Small intestine (tissue), 7 donors: Measurements from ENCODE around the gene SUB1. TPM values are rescaled to one million over a fixed set of nuclear protein-coding genes. Genes with fewer than 3 reads are reported as not detected.

ENCODE experiments used
- DNase-seq, 2 donors: peaks; one replicate each; pipeline versions ENCODE4 v3.0.0 to v3.0.0-alpha.2; 2013
- FAIRE-seq: peaks from 2 replicates; lab custom pipeline; 2012; peaks lifted over from hg19 to GRCh38; lab: Jason Lieb, UNC
- H3K27ac ChIP-seq, 3 donors: one replicate each; pipeline ENCODE4 v1.5.1; 2013; ENCODE audit warnings: low read length in 2 of 3, mild to moderate bottlenecking in 2 of 3, control low read depth in 1 of 3, inconsistent platforms in 1 of 3, low read depth in 1 of 3, moderate library complexity in 1 of 3
- H3K27me3 ChIP-seq, 3 donors: one replicate each; pipeline ENCODE4 v1.6.1; 2013; ENCODE audit warnings: low read length in 3 of 3, inconsistent platforms in 1 of 3; ENCODE audit not compliant: control insufficient read depth in 3 of 3, insufficient read depth in 3 of 3
- H3K36me3 ChIP-seq, 3 donors: one replicate each; pipeline ENCODE4 v1.6.1; 2013; ENCODE audit warnings: low read length in 3 of 3, inconsistent platforms in 1 of 3, low read depth in 1 of 3, mild to moderate bottlenecking in 1 of 3, moderate library complexity in 1 of 3; ENCODE audit not compliant: control insufficient read depth in 3 of 3, insufficient read depth in 2 of 3
- H3K4me1 ChIP-seq, 3 donors: one replicate each; pipeline ENCODE4 v1.6.1; 2013; ENCODE audit warnings: low read length in 2 of 3, inconsistent platforms in 1 of 3, low read depth in 1 of 3, mild to moderate bottlenecking in 1 of 3, moderate library complexity in 1 of 3; ENCODE audit not compliant: control insufficient read depth in 3 of 3, insufficient read depth in 2 of 3
- H3K4me3 ChIP-seq, 3 donors: one replicate each; pipeline ENCODE4 v1.5.1; 2013; ENCODE audit warnings: low read length in 3 of 3, control low read depth in 1 of 3, inconsistent platforms in 1 of 3, low read depth in 1 of 3, mild to moderate bottlenecking in 1 of 3, moderate library complexity in 1 of 3
- H3K9me3 ChIP-seq, 2 donors: one replicate each; pipeline ENCODE4 v1.6.1; 2013; ENCODE audit warnings: low read depth in 1 of 2, low read length in 1 of 2; ENCODE audit not compliant: control insufficient read depth in 2 of 2, insufficient read depth in 1 of 2
- WGBS, 3 donors: extraction: QIAGEN DNeasy Blood & Tissue Kit; methylation state at CpG; one replicate each; pipeline ENCODE4 v1.1.7; 2013; 5-methylcytosine and 5-hydroxymethylcytosine counted together
- polyA plus RNA-seq, 4 donors: library from polyadenylated mRNA; stranded (reverse) in 3 of 4; unstranded in 1 of 4; fragments of 200-250 nt in 3 of 4; fragments of 120-200 nt in 1 of 4; gene quantifications; one replicate each; pipeline versions ENCODE4 v1.2.1 to v1.2.3, GENCODE V29; 2013
- donor health status: healthy with polysubstance abuse.
- donor health status: control.
- donor health status: control.
- donor health status: Bipolar disorder and iron deficiency.
- donor health status: healthy.

Gene SUB1
- polyA plus RNA-seq, 4 donors: 113 to 226 (median 175) TPM

DNA sequence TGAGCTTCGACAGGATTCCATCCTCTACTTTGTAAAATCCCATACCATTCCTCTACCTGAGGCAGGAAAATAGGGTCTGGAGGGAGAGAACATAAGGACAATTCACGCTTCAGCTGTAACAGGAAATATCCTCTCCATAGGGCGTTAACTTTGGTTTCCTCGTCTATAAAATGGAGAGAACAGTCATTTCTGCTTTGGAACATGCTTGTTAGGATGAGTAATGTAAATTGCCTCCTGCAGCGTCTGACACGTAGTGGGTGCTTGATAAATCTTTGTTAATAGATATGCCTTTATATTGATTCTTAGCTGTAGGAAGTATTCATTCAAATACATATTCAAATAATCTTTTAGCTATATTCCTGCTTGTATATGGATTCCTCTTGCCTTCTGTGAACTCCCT, 711 bp upstream of the SUB1 start:
- Histone ChIP-seq H3K27ac (no peak overlapping the region), H3K36me3 (peaks cover 0 to 9% (median 5%) of the 10 kb centered on the region in 3 donors), H3K4me1 (peaks cover 0 to 11% (median 4%) of the 10 kb centered on the region in 3 donors), H3K27me3 (no peaks in the 10 kb centered on the region), H3K4me3 (no peak overlapping the region), H3K9me3 (peaks cover 0 to 20% of the 10 kb centered on the region in 2 donors)
- WGBS, 3 donors: 69 to 85% (median 76%) methylated on average over 6 of the region's 6 CpGs
- DNase-seq (no peak), FAIRE-seq (no peak)

DNA sequence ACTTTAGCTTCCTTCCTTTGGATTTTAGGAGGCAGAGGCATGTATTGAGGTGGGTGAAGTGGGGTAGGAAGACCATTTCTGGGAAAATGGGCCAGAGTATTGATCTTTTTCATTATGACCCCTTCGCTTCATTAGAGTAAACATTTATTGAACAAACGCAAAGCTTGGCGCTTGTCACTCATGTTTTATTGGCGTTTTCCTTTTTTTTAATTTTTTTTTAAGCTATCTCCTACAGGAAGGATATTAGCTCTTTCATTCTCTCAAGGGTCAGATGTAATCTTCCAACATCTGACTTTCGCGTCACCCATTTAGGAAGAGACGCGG, 273 bp upstream of the SUB1 start:
- Histone ChIP-seq H3K4me1 (peaks cover 0 to 11% (median 4%) of the 10 kb centered on the region in 3 donors), H3K9me3 (peaks cover 0 to 20% of the 10 kb centered on the region in 2 donors), H3K27me3 (no peaks in the 10 kb centered on the region), H3K36me3 (peaks cover 0 to 9% (median 5%) of the 10 kb centered on the region in 3 donors), H3K4me3 (peak overlapping the region in 2 of 3 donors; percentile 90 to 99), H3K27ac (peak overlapping the region in 2 of 3 donors; percentile 96 to 99)
- no peak for DNase-seq
- WGBS, 3 donors: 24 to 34% (median 28%) methylated on average over 8 of the region's 8 CpGs
- no peak for FAIRE-seq

DNA sequence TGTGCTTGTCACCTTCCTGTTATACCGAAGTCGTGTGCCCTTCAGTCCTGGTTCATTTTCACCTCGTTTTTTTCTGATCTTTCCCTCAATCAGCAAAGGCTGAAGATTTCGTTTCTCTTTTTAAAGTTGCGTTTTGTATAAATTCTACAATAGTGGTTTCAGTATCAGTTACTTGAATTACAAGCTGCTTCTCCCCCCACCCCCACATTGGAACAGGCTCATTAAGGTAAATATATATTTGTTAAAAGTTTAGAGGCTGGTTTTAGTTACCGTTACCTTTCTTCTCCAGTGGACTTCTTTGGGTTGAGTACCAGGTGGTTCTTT, 881 bp downstream of the SUB1 start:
- Histone ChIP-seq H3K36me3 (peaks cover 0 to 11% (median 5%) of the 10 kb centered on the region in 3 donors), H3K27me3 (no peaks in the 10 kb centered on the region), H3K4me1 (peaks cover 0 to 11% (median 4%) of the 10 kb centered on the region in 3 donors), H3K4me3 (peak overlapping the region; percentile 90 to 99 (median 99)), H3K27ac (peak overlapping the region; percentile 96 to 99 (median 99)), H3K9me3 (peaks cover 0 to 20% of the 10 kb centered on the region in 2 donors)
- no peak for FAIRE-seq
- no peak for DNase-seq
- 0 to 1% (median 1%) methylated on average over 6 of the region's 6 CpGs for WGBS, 3 donors

DNA sequence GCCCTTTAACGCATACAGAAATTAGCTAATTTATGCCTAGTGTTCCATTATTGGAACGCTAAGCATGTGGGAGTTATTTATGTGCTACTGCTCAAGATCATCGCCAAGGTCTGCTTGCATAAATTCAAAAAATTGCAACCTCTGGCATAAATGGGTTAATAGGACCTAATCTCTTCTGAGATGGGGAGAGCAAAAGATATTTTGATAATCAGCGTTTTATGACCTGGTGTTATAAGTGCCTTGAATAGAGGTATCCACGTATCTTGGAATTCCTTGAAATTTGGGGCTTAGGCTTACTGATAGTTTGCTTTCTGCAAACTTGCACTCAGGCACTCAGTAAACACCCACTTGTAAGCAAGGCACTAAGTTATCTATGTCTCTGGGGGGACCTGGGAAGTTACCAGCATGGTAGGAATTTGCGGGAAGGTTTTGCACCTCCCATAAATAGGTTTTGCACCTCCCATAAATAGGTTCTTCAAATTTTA, 1.8 kb downstream of the SUB1 start:
- peaks cover 0 to 15% (median 13%) of the 10 kb centered on the region in 3 donors for H3K36me3 ChIP-seq
- H3K27me3 ChIP-seq: no peaks in the 10 kb centered on the region
- H3K4me1 ChIP-seq: peaks cover 0 to 11% (median 4%) of the 10 kb centered on the region in 3 donors
- DNase-seq (no peak), FAIRE-seq (no peak)
- WGBS, 3 donors: 52 to 59% (median 56%) methylated on average over 6 of the region's 6 CpGs
- no peak overlapping the region for H3K27ac ChIP-seq
- peaks cover 0 to 20% of the 10 kb centered on the region in 2 donors for H3K9me3 ChIP-seq
- H3K4me3 ChIP-seq: peak overlapping the region in 1 of 3 donors; percentile 90

DNA sequence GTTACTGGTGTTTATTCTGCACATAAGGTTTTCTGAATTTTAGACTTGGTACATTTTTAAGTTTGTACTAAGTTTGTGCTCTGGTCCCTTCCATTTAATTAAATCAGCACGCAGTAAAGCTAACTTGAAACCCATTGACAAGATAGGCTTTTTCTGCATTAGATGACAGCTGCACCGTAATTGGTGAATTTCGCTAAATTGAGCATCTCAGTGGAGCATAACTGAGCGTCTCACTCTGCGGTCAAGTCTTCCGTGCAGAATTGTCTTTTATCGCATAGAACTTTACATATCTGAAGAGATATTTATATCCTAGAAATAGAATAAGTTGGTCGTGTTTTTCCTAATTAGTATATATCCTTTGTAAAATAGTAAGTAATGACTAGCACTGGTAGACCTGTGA, 4.1 kb downstream of the SUB1 start:
- H3K27ac ChIP-seq: no peak overlapping the region
- FAIRE-seq: no peak
- no peaks in the 10 kb centered on the region for H3K27me3 ChIP-seq
- DNase-seq: no peak
- H3K36me3 ChIP-seq: peaks cover 9 to 24% (median 14%) of the 10 kb centered on the region in 3 donors
- 83 to 88% (median 86%) methylated on average over 8 of the region's 8 CpGs for WGBS, 3 donors
- H3K4me1 ChIP-seq: peaks cover 0 to 8% (median 4%) of the 10 kb centered on the region in 3 donors
- peaks cover 0 to 9% of the 10 kb centered on the region in 2 donors for H3K9me3 ChIP-seq
- no peak overlapping the region for H3K4me3 ChIP-seq

DNA sequence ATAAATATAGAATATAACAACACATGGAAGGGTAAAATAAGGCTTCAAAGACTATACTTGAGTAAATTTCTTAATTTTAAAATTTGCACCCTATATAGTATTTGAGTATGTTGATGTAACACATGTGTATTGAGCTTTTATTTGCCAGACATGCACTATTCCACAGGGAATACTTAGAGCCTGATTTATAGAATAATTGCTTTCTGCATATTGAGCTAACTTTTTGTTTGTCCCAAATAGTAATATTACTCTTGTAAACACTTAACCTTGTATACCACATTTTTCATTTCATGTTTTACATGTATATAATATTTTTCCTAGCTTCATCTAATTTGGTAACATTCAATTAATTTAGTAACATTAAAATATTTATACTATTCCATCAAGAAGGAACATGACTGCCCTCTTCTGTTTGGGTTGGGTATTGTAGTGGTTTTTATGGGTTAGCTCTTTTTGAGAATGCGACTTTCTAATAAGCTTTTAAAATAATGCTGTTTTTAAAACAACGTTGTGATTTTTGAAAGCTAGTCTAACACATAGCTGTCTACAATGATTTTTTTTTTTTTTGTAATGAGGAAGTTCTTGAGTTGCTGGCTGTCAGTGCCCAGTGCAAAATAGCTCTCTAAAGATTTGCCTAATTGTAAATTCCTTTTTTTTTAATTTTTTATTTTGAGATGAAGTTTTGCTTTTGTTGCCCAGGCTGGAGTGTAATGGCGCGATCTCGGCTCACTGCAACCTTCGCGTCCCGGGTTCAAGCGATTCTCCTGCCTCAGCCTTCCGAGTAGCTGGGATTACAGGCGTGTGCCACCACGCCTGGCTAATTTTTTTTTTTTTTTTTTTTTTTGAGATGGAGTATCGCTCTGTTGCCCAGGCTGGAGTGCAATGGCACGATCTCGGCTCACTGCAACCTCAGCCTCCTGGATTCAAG, 4.8 kb downstream of the SUB1 start:
- FAIRE-seq (no peak), DNase-seq (peak; percentile 57 to 73)
- Histone ChIP-seq H3K9me3 (peaks cover 0 to under 1% of the 10 kb centered on the region in 2 donors), H3K4me3 (no peak overlapping the region), H3K4me1 (peaks cover 0 to 8% (median 4%) of the 10 kb centered on the region in 3 donors), H3K27ac (no peak overlapping the region), H3K36me3 (peaks cover 11 to 26% (median 17%) of the 10 kb centered on the region in 3 donors), H3K27me3 (no peaks in the 10 kb centered on the region)
- WGBS, 3 donors: 79 to 87% (median 86%) methylated on average over 15 of the region's 15 CpGs

DNA sequence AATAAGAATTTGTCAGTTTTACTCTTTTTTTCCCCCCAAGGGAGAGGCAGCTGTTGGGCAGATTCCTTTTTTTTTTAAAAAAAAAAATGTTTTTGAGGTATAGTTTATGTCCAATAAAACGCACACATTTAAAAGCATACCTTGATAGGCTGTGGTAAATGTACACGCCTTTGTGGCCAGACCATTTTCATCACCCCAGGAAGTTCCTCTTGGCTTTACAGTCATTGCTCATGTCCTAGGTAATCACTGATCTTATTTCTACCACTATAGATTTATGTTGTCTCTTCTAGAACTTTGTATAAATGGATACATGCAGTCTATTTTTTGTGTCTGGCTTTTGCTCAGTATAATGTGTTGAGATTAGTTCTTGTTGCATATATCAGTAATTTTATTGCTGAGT, 9.8 kb downstream of the SUB1 start:
- Histone ChIP-seq H3K9me3 (no peaks in the 10 kb centered on the region), H3K27me3 (no peaks in the 10 kb centered on the region), H3K27ac (no peak overlapping the region), H3K4me3 (no peak overlapping the region), H3K4me1 (peaks cover 0 to 2% (median 0%) of the 10 kb centered on the region in 3 donors), H3K36me3 (peaks cover 17 to 24% (median 23%) of the 10 kb centered on the region in 3 donors)
- DNase-seq (no peak), FAIRE-seq (no peak)
- 70 to 82% (median 71%) methylated on average over 2 of the region's 2 CpGs for WGBS, 3 donors

DNA sequence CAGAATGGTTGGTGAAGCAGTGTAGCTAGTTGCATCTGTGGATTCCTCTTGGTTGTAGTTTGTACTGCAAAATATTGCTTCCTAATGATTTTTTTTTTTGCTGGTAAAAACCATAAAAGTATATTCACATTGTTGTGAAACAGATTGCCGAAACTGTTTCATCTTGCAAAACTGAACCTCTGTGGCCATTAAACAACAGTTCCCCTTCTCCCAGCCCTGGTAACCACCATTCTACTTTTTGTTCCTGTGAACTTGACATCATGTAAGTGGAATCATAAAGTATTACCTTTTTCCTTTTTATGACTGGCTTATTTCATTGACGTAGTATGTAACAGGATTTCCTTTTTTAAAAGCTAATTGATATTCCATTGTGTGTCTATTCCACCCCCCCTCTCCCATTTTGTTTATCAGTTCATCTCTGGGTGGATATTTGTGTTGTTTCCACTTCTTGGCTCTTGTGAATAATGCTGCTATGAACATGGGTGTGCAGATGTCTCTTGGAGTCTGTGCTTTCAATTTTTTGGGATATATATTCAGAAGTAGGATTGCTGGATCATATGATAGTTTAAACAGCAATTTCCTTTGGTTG, 11.8 kb downstream of the SUB1 start:
- DNase-seq (no peak), FAIRE-seq (no peak)
- Histone ChIP-seq H3K27ac (no peak overlapping the region), H3K4me3 (no peak overlapping the region), H3K4me1 (peaks cover 0 to 2% (median 0%) of the 10 kb centered on the region in 3 donors), H3K27me3 (no peaks in the 10 kb centered on the region), H3K9me3 (no peaks in the 10 kb centered on the region), H3K36me3 (peaks cover 9 to 25% (median 20%) of the 10 kb centered on the region in 3 donors)
- 33 to 47% (median 45%) methylated on average over 2 of the region's 2 CpGs for WGBS, 3 donors
